ENCODE results near the gene NOTO.

The NOTO gene

DNA sequence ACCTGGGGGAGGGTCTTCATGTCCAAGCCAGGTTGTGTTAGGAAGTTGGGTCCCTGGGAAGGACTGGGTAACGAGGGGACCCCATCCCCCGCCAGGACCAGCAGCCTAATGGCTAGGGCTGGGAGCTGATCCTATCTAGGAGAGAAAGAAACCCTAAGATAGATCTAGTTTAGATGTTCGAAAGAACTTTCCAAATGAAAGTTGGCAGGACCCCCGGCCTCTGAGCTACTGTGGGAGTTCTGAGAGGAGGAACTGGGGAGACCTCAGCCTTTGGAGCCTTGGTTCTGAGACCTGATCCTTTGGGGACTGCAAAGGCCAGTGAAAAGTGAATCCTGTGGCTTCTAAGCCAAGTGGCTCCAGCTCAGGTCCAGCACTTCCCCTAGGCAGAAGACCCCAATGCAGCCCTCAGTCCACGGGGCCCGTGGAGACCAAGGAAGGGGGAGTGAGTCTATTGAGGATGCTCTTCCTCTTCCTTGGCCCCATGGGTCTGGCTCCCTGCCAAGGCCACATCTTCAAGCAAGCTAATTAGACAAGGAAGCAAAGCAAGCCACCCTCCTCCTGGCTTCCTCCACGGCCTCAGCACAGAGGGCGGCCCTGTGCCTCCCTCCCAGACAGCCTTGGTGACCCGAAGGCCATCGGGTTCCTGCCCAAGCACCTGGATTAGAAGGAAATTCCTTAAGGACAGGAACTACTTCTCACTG lies 55.2 kb downstream of the NOTO start:
- DNase-seq (ENCODE audit: low read depth in 2 of 2): no peak

DNA sequence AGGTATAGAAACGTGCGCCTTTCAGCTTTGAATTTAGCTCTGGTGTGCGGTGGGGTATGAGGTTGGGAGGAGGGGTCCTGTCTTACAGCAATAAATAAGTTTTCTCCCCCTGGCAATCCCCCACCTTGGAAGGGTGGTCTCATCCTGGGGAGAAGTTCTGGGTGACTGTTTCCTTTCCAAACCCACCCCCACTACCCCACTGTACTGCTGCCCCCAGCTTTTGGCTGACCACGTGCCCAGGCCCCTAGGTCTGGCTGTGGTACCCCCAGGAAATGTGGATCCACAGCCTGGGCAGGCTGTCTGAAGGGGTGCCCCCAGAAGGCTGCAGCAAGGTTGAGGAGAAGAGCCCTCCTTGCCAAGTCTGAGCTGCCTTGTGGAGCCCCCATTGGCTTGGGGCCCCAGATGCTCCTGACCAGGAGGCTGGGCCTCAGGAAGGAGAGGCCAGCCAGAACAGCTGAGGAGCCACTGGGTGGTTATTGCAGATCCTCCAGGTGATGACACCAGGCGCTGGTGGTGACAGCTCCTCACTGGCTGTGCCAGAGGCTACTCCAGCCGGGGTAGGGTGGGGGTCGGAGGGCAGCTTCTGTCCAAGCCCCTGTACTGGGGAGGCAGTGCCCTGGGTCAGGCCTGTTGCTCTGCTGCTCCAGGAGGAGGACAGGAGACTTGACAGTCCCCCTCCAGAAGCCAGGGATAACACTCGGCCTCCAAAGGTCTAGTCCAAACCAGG lies 56.0 kb downstream of the NOTO start:
- DNase-seq (ENCODE audit: low read depth in 2 of 2): no peak

DNA sequence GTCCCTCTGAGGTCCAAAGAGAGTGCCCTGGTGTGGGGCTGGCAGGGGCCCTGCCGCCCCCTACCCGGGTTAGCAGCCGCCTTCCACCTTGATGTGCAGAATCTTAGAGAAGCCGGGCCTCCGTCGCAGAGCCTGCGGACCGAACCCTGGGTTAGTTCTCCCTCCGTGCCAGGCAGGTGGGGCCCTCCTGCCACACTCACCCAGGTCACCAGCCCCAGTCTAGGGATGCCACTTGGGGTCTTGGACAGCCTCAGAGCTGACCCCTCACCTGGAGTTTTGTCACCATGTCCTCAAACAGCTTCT lies 56.5 kb downstream of the NOTO start:
- no peak for DNase-seq (ENCODE audit: low read depth in 2 of 2)

DNA sequence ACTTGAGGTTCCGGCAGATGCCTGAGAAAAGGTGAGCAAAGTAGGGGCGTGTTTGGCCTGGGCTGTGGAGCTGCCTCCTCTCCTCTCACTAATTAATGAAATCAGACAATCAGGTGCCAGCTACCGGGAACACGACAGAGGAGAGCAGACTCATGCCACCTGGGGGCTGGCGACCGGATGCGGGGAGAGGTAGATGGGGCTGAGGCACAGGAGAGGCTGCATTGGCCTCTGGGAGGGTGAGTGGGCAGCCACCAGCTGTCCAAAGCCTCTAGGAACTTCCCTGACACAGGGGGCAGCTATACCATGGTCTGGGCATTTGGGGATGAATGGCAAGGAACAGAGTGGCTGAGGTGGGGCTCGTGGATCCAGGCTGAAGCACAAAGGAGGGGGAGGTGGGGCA lies 56.9 kb downstream of the NOTO start:
- no peak for DNase-seq (ENCODE audit: low read depth in 2 of 2)

DNA sequence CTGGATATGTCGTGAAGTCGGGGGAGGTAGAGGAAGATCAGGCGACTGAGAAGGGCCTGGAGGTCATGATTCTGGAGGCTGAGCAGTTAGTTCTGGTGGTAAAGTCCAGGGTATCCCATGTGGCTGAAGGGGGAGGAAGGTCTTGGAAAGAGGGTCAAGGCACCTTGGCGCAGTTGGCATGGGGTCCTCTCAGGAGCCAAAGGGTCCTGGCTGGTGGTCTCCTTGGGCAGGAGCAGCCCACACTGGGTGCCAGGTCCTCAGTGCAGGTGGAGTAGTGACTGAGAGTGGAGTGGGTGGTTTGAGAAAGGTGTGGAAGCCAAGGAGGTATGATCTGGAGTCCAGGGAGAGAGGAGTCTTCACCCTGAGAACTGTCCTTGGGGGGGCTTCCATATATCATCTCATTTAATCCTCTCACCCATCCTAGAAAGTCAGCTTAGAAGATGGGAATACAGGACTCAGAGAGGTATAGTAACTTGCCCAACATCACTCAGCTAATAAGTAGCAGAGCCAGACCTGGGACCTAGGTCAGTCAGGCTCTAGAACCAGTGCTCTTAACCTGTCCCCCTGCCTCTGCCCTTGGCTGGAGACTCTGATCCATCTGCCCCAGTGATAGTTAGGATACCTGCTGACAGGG lies 57.4 kb downstream of the NOTO start:
- DNase-seq (ENCODE audit: low read depth in 2 of 2): no peak

DNA sequence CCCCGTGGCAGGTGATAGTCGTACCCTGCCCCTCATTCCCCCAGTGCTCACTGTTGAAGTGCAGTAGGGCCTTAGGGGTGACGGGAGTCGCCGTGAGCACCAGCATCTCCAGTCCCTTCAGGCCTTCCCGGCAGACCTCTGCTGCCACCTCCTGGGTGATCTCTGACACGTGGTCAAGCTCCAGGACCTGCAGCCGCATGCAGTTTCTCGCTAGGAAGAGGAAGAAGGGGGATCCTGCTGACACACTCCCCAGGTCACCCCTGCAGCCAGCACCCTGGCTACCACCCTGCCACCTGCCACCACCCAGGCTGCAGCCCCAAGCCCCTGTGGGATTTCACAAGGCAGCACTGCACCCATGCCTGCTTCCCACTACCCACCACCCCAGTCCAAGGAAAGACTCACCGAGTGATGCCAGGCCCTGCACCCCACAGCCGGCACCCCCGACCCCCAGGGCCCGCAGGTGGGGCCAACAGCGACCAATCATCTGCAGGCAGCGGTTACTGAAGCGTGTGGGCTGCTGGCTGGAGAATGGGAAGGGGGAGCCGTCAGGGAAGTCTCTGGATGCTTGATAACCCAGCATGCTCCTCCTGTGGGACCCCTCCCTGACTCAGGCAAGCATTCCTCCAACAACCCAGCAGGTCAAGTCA lies 58.1 kb downstream of the NOTO start:
- no peak for DNase-seq (ENCODE audit: low read depth in 2 of 2)
